Progenitor cell of endocrine pancreas (in vitro differentiated cells): ENCODE results near the gene HMCN2. TPM values are rescaled to one million over a fixed set of nuclear protein-coding genes. Genes with fewer than 3 reads are reported as not detected.

Source experiments
- DNase-seq: peaks from one replicate; pipeline ENCODE4 v3.0.0; 2021; ENCODE audit warnings: low spot score; ENCODE audit not compliant: unreplicated experiment
- H3K27ac Mint-ChIP-seq: 2 replicates; pipeline ENCODE4 v1.8.0; 2021; ENCODE audit warnings: mild to moderate bottlenecking, moderate library complexity, mixed read lengths
- H3K27me3 Mint-ChIP-seq: 2 replicates; pipeline ENCODE4 v1.8.0; 2021; ENCODE audit warnings: mixed read lengths
- H3K36me3 Mint-ChIP-seq: 2 replicates; pipeline ENCODE4 v1.8.0; 2022; ENCODE audit warnings: mixed read lengths; ENCODE audit not compliant: insufficient read depth
- H3K4me1 Mint-ChIP-seq: 2 replicates; pipeline ENCODE4 v1.8.0; 2021; ENCODE audit warnings: low read depth, mixed read lengths
- H3K4me3 Mint-ChIP-seq: 2 replicates; pipeline ENCODE4 v1.8.0; 2021; ENCODE audit warnings: low read depth, mild to moderate bottlenecking, moderate library complexity, mixed read lengths
- H3K9me3 Mint-ChIP-seq: 2 replicates; pipeline ENCODE4 v1.8.0; 2021; ENCODE audit warnings: low read depth, mixed read lengths
- total RNA-seq: library from RNA; stranded (reverse); gene quantifications from 2 replicates; pipeline ENCODE4 v1.2.1, GENCODE V29; 2021
- TF ChIP-seq, protein P1 (sequence below): fragments of 200-600 bp; sonication (generic); IDR thresholded peaks from one replicate; pipeline ENCODE4 v1.5.0; 2021; ENCODE audit warnings: antibody characterized with exemption, mild to moderate bottlenecking; ENCODE audit not compliant: unreplicated experiment

The HMCN2 gene
- total RNA-seq, 1 donor from 2014 or later: 0.26 TPM

- Mint-ChIP-seq H3K36me3 (peaks cover 14% of the 10 kb centered on the region), H3K27me3 (no peaks in the 10 kb centered on the region), H3K9me3 (peaks cover 7% of the 10 kb centered on the region), H3K27ac (no peak overlapping the region), H3K4me3 (no peak overlapping the region), H3K4me1 (no peaks in the 10 kb centered on the region)
- DNase-seq: no peak
- TF ChIP-seq, protein P1, sequence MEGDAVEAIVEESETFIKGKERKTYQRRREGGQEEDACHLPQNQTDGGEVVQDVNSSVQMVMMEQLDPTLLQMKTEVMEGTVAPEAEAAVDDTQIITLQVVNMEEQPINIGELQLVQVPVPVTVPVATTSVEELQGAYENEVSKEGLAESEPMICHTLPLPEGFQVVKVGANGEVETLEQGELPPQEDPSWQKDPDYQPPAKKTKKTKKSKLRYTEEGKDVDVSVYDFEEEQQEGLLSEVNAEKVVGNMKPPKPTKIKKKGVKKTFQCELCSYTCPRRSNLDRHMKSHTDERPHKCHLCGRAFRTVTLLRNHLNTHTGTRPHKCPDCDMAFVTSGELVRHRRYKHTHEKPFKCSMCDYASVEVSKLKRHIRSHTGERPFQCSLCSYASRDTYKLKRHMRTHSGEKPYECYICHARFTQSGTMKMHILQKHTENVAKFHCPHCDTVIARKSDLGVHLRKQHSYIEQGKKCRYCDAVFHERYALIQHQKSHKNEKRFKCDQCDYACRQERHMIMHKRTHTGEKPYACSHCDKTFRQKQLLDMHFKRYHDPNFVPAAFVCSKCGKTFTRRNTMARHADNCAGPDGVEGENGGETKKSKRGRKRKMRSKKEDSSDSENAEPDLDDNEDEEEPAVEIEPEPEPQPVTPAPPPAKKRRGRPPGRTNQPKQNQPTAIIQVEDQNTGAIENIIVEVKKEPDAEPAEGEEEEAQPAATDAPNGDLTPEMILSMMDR: no peak
Observed at GRCh38 chr9:130222833-130223232, 42.7 kb upstream of the HMCN2 start.

DNA sequence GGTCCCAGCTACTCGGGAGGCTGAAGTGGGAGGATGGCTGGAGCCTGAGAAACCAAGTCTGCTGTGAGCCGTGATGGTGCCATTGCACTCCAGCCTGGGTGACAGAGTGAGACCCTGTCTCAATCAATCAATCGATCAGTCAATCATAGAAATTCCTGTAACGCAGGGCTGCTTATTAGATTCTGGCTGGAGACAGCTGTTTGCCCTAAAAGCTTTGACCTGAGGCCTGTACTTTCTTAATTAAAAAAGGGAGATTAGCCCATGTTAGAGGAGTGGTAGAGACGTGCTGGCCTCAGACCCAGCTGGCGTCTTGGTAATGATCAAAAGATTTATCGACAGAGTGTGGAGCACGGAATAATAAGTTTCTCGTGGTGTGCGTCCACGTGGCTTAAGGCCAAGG, 40.5 kb upstream of the HMCN2 start:
- H3K4me1 Mint-ChIP-seq: no peaks in the 10 kb centered on the region
- H3K4me3 Mint-ChIP-seq: no peak overlapping the region
- TF ChIP-seq, protein P1: no peak
- peaks cover 7% of the 10 kb centered on the region for H3K9me3 Mint-ChIP-seq
- peaks cover 25% of the 10 kb centered on the region for H3K36me3 Mint-ChIP-seq
- no peak overlapping the region for H3K27ac Mint-ChIP-seq
- no peaks in the 10 kb centered on the region for H3K27me3 Mint-ChIP-seq
- DNase-seq: no peak

- Mint-ChIP-seq H3K4me3 (no peak overlapping the region), H3K9me3 (peaks cover 7% of the 10 kb centered on the region), H3K36me3 (peaks cover 25% of the 10 kb centered on the region), H3K27ac (no peak overlapping the region), H3K4me1 (no peaks in the 10 kb centered on the region), H3K27me3 (no peaks in the 10 kb centered on the region)
- no peak for DNase-seq
- TF ChIP-seq, protein P1: no peak
Observed at GRCh38 chr9:130225586-130225985, 40.0 kb upstream of the HMCN2 start.

DNA sequence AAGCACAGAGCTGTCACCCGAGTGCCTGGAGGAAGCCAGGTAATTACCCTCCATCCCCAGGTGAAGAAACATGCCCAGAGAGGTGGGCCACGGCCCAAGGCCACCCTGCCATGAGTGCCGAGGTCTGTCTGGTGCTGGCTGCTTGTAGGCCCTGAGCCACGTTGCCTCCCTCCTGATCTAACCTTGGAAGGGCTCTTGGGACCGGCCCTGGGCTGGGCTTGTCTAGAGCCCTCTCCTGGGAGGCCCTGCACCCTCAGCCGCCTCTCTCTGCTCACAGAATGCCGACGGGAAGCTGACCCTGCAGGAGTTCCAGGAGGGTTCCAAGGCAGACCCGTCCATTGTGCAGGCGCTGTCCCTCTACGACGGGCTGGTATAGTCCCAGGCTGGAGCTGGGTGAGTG, 39.4 kb upstream of the HMCN2 start:
- Mint-ChIP-seq H3K27ac (no peak overlapping the region), H3K9me3 (peaks cover 7% of the 10 kb centered on the region), H3K27me3 (no peaks in the 10 kb centered on the region), H3K36me3 (peaks cover 25% of the 10 kb centered on the region), H3K4me3 (no peak overlapping the region), H3K4me1 (no peaks in the 10 kb centered on the region)
- no peak for DNase-seq
- TF ChIP-seq, protein P1: no peak

GRCh38 chr9:130227833-130228232, 37.7 kb upstream of the HMCN2 start:
- no peak overlapping the region for H3K27ac Mint-ChIP-seq
- no peaks in the 10 kb centered on the region for H3K4me1 Mint-ChIP-seq
- H3K4me3 Mint-ChIP-seq: no peak overlapping the region
- no peaks in the 10 kb centered on the region for H3K27me3 Mint-ChIP-seq
- TF ChIP-seq, protein P1: no peak
- peaks cover 25% of the 10 kb centered on the region for H3K36me3 Mint-ChIP-seq
- DNase-seq: no peak
- peaks cover 7% of the 10 kb centered on the region for H3K9me3 Mint-ChIP-seq
